ENCODE measurements around the gene VRK3.
"Not testable (repeated sequence)": the region's sequence is repeated elsewhere in the genome, so short reads cannot be mapped to it uniquely, and the experiment has no call there.

VRK3 gene

GRCh38 chr19:50025022-50025793, at the start of gene VRK3:
VRK3 (minus strand) TSS chr19:50025372; CDS start chr19:50016162, 9,210 bp downstream.
- H3K4me3 ChIP-seq = peak within 1 kb of the TSS; percentile 99
- H3K9me3 ChIP-seq (ENCODE audit: low read depth, low read length) = no peaks in the 10 kb centered on the region
- peak within 1 kb of the TSS; percentile 91 for H3K9ac ChIP-seq (ENCODE audit: insufficient read length)
- peak; percentile 100 for DNase-seq (ENCODE audit: low read depth, low spot score)
- peak within 1 kb of the TSS; percentile 58 for H3K27ac ChIP-seq
- H3K36me3 ChIP-seq (ENCODE audit: insufficient read depth, low read length) = peaks cover 34% of the 10 kb centered on the region
- TF ChIP-seq POLR2AphosphoS5 (IDR thresholded peaks at IDR 0.05; ENCODE audit: borderline replicate concordance, low read depth, low read length) (peak; percentile 87), FOXP2 (optimal IDR thresholded peaks at IDR 0.05; ENCODE audit: control extremely low read depth, extremely low read length, insufficient read depth) (no peak), EZH2 (IDR thresholded peaks at IDR 0.05) (no peak)

GRCh38 chr19:50068382-50068781, 43.2 kb upstream of the VRK3 start:
- H3K36me3 ChIP-seq (ENCODE audit: insufficient read depth, low read length); H3K27ac ChIP-seq; H3K9me3 ChIP-seq (ENCODE audit: low read depth, low read length): not testable (repeated sequence)

DNA sequence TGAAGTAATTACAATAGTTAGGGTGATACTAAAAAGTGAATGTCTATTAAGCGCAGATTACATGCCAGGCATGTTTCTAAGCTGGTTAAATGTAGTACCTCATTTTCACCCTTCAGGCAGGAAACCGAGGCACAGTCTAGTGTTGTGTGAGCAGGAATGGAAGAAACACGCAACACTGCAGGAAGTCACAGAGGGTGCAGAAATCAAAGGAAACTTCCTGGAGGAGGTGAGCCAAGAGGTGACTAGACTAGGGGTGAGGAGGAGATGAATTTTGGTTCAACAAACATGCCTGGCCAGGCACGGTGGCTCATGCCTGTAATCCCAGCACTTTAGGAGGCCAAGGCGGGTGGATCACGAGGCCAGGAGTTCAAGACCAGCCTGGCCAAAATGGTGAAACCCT, 42.4 kb upstream of the VRK3 start:
- no peak for DNase-seq (ENCODE audit: low read depth, low spot score)

More at GRCh38 chr19:50068382-50068781, 43.2 kb upstream of the VRK3 start:
- not testable (repeated sequence) for H3K9ac ChIP-seq (ENCODE audit: insufficient read length); H3K4me3 ChIP-seq; DNase-seq (ENCODE audit: low read depth, low spot score)

DNA sequence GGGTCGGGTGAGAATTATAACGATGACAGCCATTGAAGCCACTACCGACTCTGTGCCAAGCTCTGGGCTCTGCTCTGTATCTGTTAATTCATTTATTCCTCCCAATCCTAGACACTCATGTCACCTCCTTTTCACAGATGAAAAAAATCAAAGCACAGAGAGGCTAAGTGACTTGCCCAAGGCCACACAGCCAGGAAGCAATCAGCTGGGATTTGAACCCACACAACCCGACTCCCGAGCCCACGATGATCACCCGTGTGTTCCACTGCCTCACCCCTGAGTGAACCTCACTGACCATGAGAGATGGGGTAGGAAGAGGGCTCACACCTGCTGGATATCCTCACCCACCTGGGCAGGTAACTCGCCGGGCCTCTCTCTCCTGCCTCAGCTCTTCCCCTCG, 40.8 kb upstream of the VRK3 start:
- Histone ChIP-seq H3K36me3 (ENCODE audit: insufficient read depth, low read length) (no peaks in the 10 kb centered on the region), H3K4me3 (no peak overlapping the region), H3K9ac (ENCODE audit: insufficient read length) (no peak overlapping the region), H3K9me3 (ENCODE audit: low read depth, low read length) (no peaks in the 10 kb centered on the region), H3K27ac (no peak overlapping the region)
- no peak for TF ChIP-seq FOXP2 (optimal IDR thresholded peaks at IDR 0.05; ENCODE audit: control extremely low read depth, extremely low read length, insufficient read depth)
- TF ChIP-seq EZH2 (IDR thresholded peaks at IDR 0.05) = no peak
- no peak for TF ChIP-seq POLR2AphosphoS5 (IDR thresholded peaks at IDR 0.05; ENCODE audit: borderline replicate concordance, low read depth, low read length)
- DNase-seq (ENCODE audit: low read depth, low spot score) = no peak

More for the DNA sequence above, 42.4 kb upstream of the VRK3 start:
- H3K9me3 ChIP-seq (ENCODE audit: low read depth, low read length) = no peaks in the 10 kb centered on the region
- no peak overlapping the region for H3K27ac ChIP-seq
- no peak overlapping the region for H3K9ac ChIP-seq (ENCODE audit: insufficient read length)
- H3K36me3 ChIP-seq (ENCODE audit: insufficient read depth, low read length) = no peaks in the 10 kb centered on the region
- H3K4me3 ChIP-seq = no peak overlapping the region
- no peak for TF ChIP-seq EZH2 (IDR thresholded peaks at IDR 0.05)
- TF ChIP-seq POLR2AphosphoS5 (IDR thresholded peaks at IDR 0.05; ENCODE audit: borderline replicate concordance, low read depth, low read length) = no peak
- TF ChIP-seq FOXP2 (optimal IDR thresholded peaks at IDR 0.05; ENCODE audit: control extremely low read depth, extremely low read length, insufficient read depth) = no peak

GRCh38 chr19:50061650-50062049, 36.5 kb upstream of the VRK3 start:
- no peak overlapping the region for H3K4me3 ChIP-seq
- TF ChIP-seq POLR2AphosphoS5 (IDR thresholded peaks at IDR 0.05; ENCODE audit: borderline replicate concordance, low read depth, low read length) (no peak), EZH2 (IDR thresholded peaks at IDR 0.05) (no peak), FOXP2 (optimal IDR thresholded peaks at IDR 0.05; ENCODE audit: control extremely low read depth, extremely low read length, insufficient read depth) (no peak)
- DNase-seq (ENCODE audit: low read depth, low spot score) = no peak
- H3K9ac ChIP-seq (ENCODE audit: insufficient read length) = no peak overlapping the region
- no peak overlapping the region for H3K27ac ChIP-seq
- H3K36me3 ChIP-seq (ENCODE audit: insufficient read depth, low read length) = no peaks in the 10 kb centered on the region
- H3K9me3 ChIP-seq (ENCODE audit: low read depth, low read length) = peaks cover 6% of the 10 kb centered on the region

GRCh38 chr19:50060107-50060506, 34.9 kb upstream of the VRK3 start:
- Histone ChIP-seq H3K9ac (ENCODE audit: insufficient read length) (no peak overlapping the region), H3K36me3 (ENCODE audit: insufficient read depth, low read length) (no peaks in the 10 kb centered on the region), H3K9me3 (ENCODE audit: low read depth, low read length) (peaks cover 6% of the 10 kb centered on the region), H3K27ac (no peak overlapping the region), H3K4me3 (no peak overlapping the region)
- DNase-seq (ENCODE audit: low read depth, low spot score) = no peak
- TF ChIP-seq EZH2 (IDR thresholded peaks at IDR 0.05) = no peak

DNA sequence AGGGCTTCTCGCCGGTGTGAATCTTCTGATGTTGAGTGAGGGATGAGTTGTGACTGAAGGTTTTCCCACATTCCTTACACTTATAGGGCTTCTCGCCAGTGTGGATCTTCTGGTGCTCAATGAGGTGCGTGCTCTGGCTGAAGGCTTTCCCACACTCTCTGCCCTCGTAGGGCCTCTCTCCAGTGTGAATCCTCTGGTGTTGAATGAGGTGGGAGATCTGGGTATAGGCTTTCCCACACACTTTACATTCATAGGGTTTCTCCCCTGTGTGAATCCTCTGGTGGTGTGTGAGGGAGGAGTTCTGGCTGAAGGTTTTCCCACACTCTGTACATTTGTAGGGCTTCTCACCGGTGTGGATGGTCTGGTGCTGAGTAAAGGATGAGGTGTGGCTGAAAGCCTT, 33.9 kb upstream of the VRK3 start:
- no peak overlapping the region for H3K9ac ChIP-seq (ENCODE audit: insufficient read length)
- no peak overlapping the region for H3K4me3 ChIP-seq
- H3K9me3 ChIP-seq (ENCODE audit: low read depth, low read length) = peaks cover 6% of the 10 kb centered on the region
- no peak for DNase-seq (ENCODE audit: low read depth, low spot score)
- TF ChIP-seq POLR2AphosphoS5 (IDR thresholded peaks at IDR 0.05; ENCODE audit: borderline replicate concordance, low read depth, low read length) (no peak), EZH2 (IDR thresholded peaks at IDR 0.05) (no peak), FOXP2 (optimal IDR thresholded peaks at IDR 0.05; ENCODE audit: control extremely low read depth, extremely low read length, insufficient read depth) (no peak)
- no peaks in the 10 kb centered on the region for H3K36me3 ChIP-seq (ENCODE audit: insufficient read depth, low read length)
- H3K27ac ChIP-seq = no peak overlapping the region

DNA sequence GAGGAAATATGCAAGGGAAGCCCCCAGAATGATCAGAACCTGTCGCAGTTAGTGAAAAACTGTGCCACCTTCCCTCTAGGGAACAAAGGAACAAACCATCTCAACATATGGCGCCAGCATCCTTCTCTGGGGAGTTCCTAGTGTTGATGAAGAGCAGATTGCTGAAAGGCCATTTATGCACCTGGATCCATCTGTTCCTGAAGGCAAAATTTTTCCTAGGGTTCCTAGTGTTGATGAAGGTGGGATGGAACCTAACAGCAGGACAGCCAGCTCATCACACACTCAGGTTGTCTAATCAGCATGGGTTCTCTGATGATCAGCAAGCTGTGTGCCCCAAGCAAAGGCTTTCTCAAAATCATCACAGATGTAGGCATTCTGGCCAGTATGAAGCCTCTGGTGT, 33.3 kb upstream of the VRK3 start:
- Histone ChIP-seq H3K27ac (no peak overlapping the region), H3K36me3 (ENCODE audit: insufficient read depth, low read length) (no peaks in the 10 kb centered on the region), H3K9ac (ENCODE audit: insufficient read length) (no peak overlapping the region), H3K4me3 (no peak overlapping the region), H3K9me3 (ENCODE audit: low read depth, low read length) (peaks cover 6% of the 10 kb centered on the region)
- DNase-seq (ENCODE audit: low read depth, low spot score) = no peak
- TF ChIP-seq EZH2 (IDR thresholded peaks at IDR 0.05) = no peak
- no peak for TF ChIP-seq FOXP2 (optimal IDR thresholded peaks at IDR 0.05; ENCODE audit: control extremely low read depth, extremely low read length, insufficient read depth)
- TF ChIP-seq POLR2AphosphoS5 (IDR thresholded peaks at IDR 0.05; ENCODE audit: borderline replicate concordance, low read depth, low read length) = no peak

- no peak for TF ChIP-seq POLR2AphosphoS5 (IDR thresholded peaks at IDR 0.05; ENCODE audit: borderline replicate concordance, low read depth, low read length)
- TF ChIP-seq FOXP2 (optimal IDR thresholded peaks at IDR 0.05; ENCODE audit: control extremely low read depth, extremely low read length, insufficient read depth) = no peak
- no peak for TF ChIP-seq EZH2 (IDR thresholded peaks at IDR 0.05)
- no peak for DNase-seq (ENCODE audit: low read depth, low spot score)
- Histone ChIP-seq H3K4me3 (no peak overlapping the region), H3K36me3 (ENCODE audit: insufficient read depth, low read length) (peaks cover 1% of the 10 kb centered on the region; the same call in 1 of the 2 replicates), H3K27ac (no peak overlapping the region), H3K9ac (ENCODE audit: insufficient read length) (no peak overlapping the region), H3K9me3 (ENCODE audit: low read depth, low read length) (no peaks in the 10 kb centered on the region)
Measured at GRCh38 chr19:50053119-50053518, 27.9 kb upstream of the VRK3 start.
